Suprapubic skin (tissue), 4 donors: Measurements from ENCODE around the gene TDRD3. TPM values are rescaled to one million over a fixed set of nuclear protein-coding genes. Genes with fewer than 3 reads are reported as not detected.

Experiments used
- DNase-seq, 2 donors: peaks; one replicate each; pipeline ENCODE4 v3.0.0-alpha.2; 2019; ENCODE audit warnings: low spot score in 2 of 2
- H3K27ac ChIP-seq: fragments of 200-600 bp; sonication (generic); one replicate; pipeline ENCODE4 v1.5.1; 2019
- H3K27me3 ChIP-seq: fragments of 200-600 bp; sonication (generic); one replicate; pipeline ENCODE4 v1.5.1; 2019
- H3K36me3 ChIP-seq: fragments of 200-600 bp; sonication (generic); one replicate; pipeline ENCODE4 v1.5.1; 2019
- H3K4me1 ChIP-seq: fragments of 200-600 bp; sonication (generic); one replicate; pipeline ENCODE4 v1.5.1; 2019
- H3K4me3 ChIP-seq: fragments of 200-600 bp; sonication (generic); one replicate; pipeline ENCODE4 v1.5.1; 2019; ENCODE audit warnings: mild to moderate bottlenecking
- H3K9me3 ChIP-seq: fragments of 200-600 bp; sonication (generic); one replicate; pipeline ENCODE4 v1.5.1; 2019
- CTCF ChIP-seq, 2 donors: fragments of 200-600 bp in 1 of 2; fragments of 450-650 bp in 1 of 2; sonication (generic) in 1 of 2; IDR thresholded peaks; one replicate each; pipeline ENCODE4 v1.5.1; 2016 to 2019; ENCODE audit warnings: antibody characterized with exemption in 2 of 2, mild to moderate bottlenecking in 1 of 2, moderate library complexity in 1 of 2
- EP300 ChIP-seq: sonication (generic); formaldehyde crosslinking; IDR thresholded peaks from one replicate; pipeline ENCODE4 v1.6.1; 2017; ENCODE audit warnings: antibody characterized with exemption
- POLR2A ChIP-seq, 2 donors: fragments of 450-650 bp; IDR thresholded peaks; one replicate each; pipeline ENCODE4 v1.6.1; 2017; ENCODE audit warnings: antibody characterized with exemption in 2 of 2, mild to moderate bottlenecking in 2 of 2, moderate library complexity in 2 of 2
- POLR2AphosphoS5 ChIP-seq, 3 donors: sonication (generic); formaldehyde crosslinking; IDR thresholded peaks; one replicate each; pipeline ENCODE4 v1.6.1; 2017; ENCODE audit warnings: antibody characterized with exemption in 3 of 3
- WGBS: methylation state at CpG from one replicate; pipeline ENCODE4 v1.1.5; 2018; 5-methylcytosine and 5-hydroxymethylcytosine counted together
- total RNA-seq, 4 donors: library from RNA; depleted of rRNA; stranded (reverse); fragments of >200 nt; gene quantifications; one replicate each; pipeline ENCODE4 v1.1.0, GENCODE V29; 2016

The TDRD3 gene
- total RNA-seq, 4 donors from 2014 or later, result 17.6 to 42.6 (median 21.7) TPM

- WGBS, result 82% methylated on average over 6 of the region's 6 CpGs
These were observed 36.5 kb downstream of the TDRD3 start for GRCh38 chr13:60433505-60433904.

GRCh38 chr13:60435762-60436374, 38.8 kb downstream of the TDRD3 start:
- no peak for DNase-seq
- no peaks in the 10 kb centered on the region for H3K36me3 ChIP-seq
- no peaks in the 10 kb centered on the region for H3K9me3 ChIP-seq
- no peak overlapping the region for H3K27ac ChIP-seq
- WGBS, result 94% methylated on average over 2 of the region's 2 CpGs
- TF ChIP-seq CTCF (IDR thresholded peaks at IDR 0.05) (no peak), EP300 (no peak), POLR2A (IDR thresholded peaks at IDR 0.05) (no peak)
- H3K4me3 ChIP-seq, result no peak overlapping the region
- no peaks in the 10 kb centered on the region for H3K4me1 ChIP-seq
- H3K27me3 ChIP-seq, result no peaks in the 10 kb centered on the region

More at GRCh38 chr13:60433505-60433904, 36.5 kb downstream of the TDRD3 start:
- Histone ChIP-seq H3K27me3 (no peaks in the 10 kb centered on the region), H3K9me3 (no peaks in the 10 kb centered on the region), H3K27ac (no peak overlapping the region), H3K4me1 (no peaks in the 10 kb centered on the region), H3K36me3 (no peaks in the 10 kb centered on the region), H3K4me3 (no peak overlapping the region)
- TF ChIP-seq POLR2AphosphoS5 (IDR thresholded peaks at IDR 0.05) (no peak), EP300 (no peak), POLR2A (IDR thresholded peaks at IDR 0.05) (no peak), CTCF (IDR thresholded peaks at IDR 0.05) (no peak)
- DNase-seq, result no peak

GRCh38 chr13:60439201-60439600, 42.2 kb downstream of the TDRD3 start:
- Histone ChIP-seq H3K9me3 (no peaks in the 10 kb centered on the region), H3K27ac (no peak overlapping the region), H3K36me3 (no peaks in the 10 kb centered on the region), H3K4me3 (no peak overlapping the region), H3K4me1 (no peaks in the 10 kb centered on the region), H3K27me3 (no peaks in the 10 kb centered on the region)
- TF ChIP-seq CTCF (IDR thresholded peaks at IDR 0.05), result no peak
- TF ChIP-seq POLR2A (IDR thresholded peaks at IDR 0.05), result no peak
- TF ChIP-seq POLR2AphosphoS5 (IDR thresholded peaks at IDR 0.05), result no peak
- TF ChIP-seq EP300, result no peak
- WGBS, result 86% methylated on average over 2 of the region's 2 CpGs
- no peak for DNase-seq

- no peak for TF ChIP-seq CTCF (IDR thresholded peaks at IDR 0.05)
- TF ChIP-seq EP300, result no peak
- no peak for TF ChIP-seq POLR2A (IDR thresholded peaks at IDR 0.05)
- no peak for TF ChIP-seq POLR2AphosphoS5 (IDR thresholded peaks at IDR 0.05)
- Histone ChIP-seq H3K27ac (no peak overlapping the region), H3K4me1 (no peaks in the 10 kb centered on the region), H3K27me3 (no peaks in the 10 kb centered on the region), H3K4me3 (no peak overlapping the region), H3K36me3 (no peaks in the 10 kb centered on the region), H3K9me3 (no peaks in the 10 kb centered on the region)
- WGBS, result 93% methylated on average over 1 of the region's 1 CpG
- no peak for DNase-seq
These were observed 44.7 kb downstream of the TDRD3 start for GRCh38 chr13:60441761-60442160.

GRCh38 chr13:60448907-60449510, 52.0 kb downstream of the TDRD3 start:
- DNase-seq, result no peak
- no peak for TF ChIP-seq EP300
- TF ChIP-seq CTCF (IDR thresholded peaks at IDR 0.05), result peak; percentile 65 to 66
- 42% methylated on average over 2 of the region's 2 CpGs for WGBS

More at GRCh38 chr13:60448907-60449510, 52.0 kb downstream of the TDRD3 start:
- no peaks in the 10 kb centered on the region for H3K9me3 ChIP-seq
- H3K4me3 ChIP-seq, result no peak overlapping the region
- no peaks in the 10 kb centered on the region for H3K4me1 ChIP-seq
- H3K36me3 ChIP-seq, result no peaks in the 10 kb centered on the region
- no peak overlapping the region for H3K27ac ChIP-seq
- no peaks in the 10 kb centered on the region for H3K27me3 ChIP-seq
